Common myeloid progenitor, CD34-positive (primary cell): ENCODE data around the gene PTPRD.

Experiments used
- CTCF ChIA-PET: fragments of 350-600 bp; sonication (Branson Sonifier 250); formaldehyde crosslinking; loops from one replicate; lab custom pipeline; 2021; ENCODE audit warnings: antibody characterized with exemption; lab: Charles Lee
- POLR2A ChIA-PET: fragments of 350-600 bp; sonication (Branson Sonifier 250); formaldehyde crosslinking; loops from one replicate; lab custom pipeline; 2021; ENCODE audit warnings: antibody characterized with exemption; lab: Charles Lee
- DNase-seq, 3 donors: peaks; one replicate each; pipeline versions ENCODE4 v3.0.0 to v3.0.0-alpha.2; 2013
- H3K27ac ChIP-seq, 2 experiments: 1 replicate in 1 of 2; 2 replicates in 1 of 2; pipeline ENCODE4 v1.7.0; 2013; ENCODE audit warnings: inconsistent platforms in 2 of 2, low read length in 2 of 2, mild to moderate bottlenecking in 2 of 2, low read depth in 1 of 2, moderate library complexity in 1 of 2; ENCODE audit not compliant: severe bottlenecking in 2 of 2, insufficient read depth in 1 of 2, poor library complexity in 1 of 2
- H3K27me3 ChIP-seq, 5 experiments: replicated peaks in 2 of 5; 1 replicate in 3 of 5; 2 replicates in 2 of 5; pipeline versions ENCODE4 v1.6.1 to v1.7.0; 2013; ENCODE audit warnings: low read length in 4 of 5, mild to moderate bottlenecking in 2 of 5, moderate library complexity in 2 of 5, inconsistent platforms in 1 of 5; ENCODE audit not compliant: insufficient read depth in 5 of 5, control insufficient read depth in 4 of 5
- H3K36me3 ChIP-seq, 4 experiments: 1 replicate in 2 of 4; 2 replicates in 2 of 4; pipeline versions ENCODE4 v1.6.1 to v1.7.0; 2013; ENCODE audit warnings: low read length in 3 of 4, control low read depth in 1 of 4, mild to moderate bottlenecking in 1 of 4; ENCODE audit not compliant: control insufficient read depth in 4 of 4, insufficient read depth in 4 of 4
- H3K4me1 ChIP-seq, 4 experiments: 1 replicate in 3 of 4; 2 replicates in 1 of 4; pipeline versions ENCODE4 v1.6.1 to v1.7.1; 2013; ENCODE audit warnings: low read length in 3 of 4, mild to moderate bottlenecking in 3 of 4, control low read depth in 1 of 4, inconsistent platforms in 1 of 4, moderate library complexity in 1 of 4; ENCODE audit not compliant: control insufficient read depth in 4 of 4, insufficient read depth in 4 of 4; ENCODE audit errors: control extremely low read depth in 1 of 4
- H3K4me3 ChIP-seq, 7 experiments: 1 replicate in 4 of 7; 2 replicates in 3 of 7; pipeline versions ENCODE4 v1.5.1 to v1.7.0; 2013; ENCODE audit warnings: mild to moderate bottlenecking in 7 of 7, low read length in 6 of 7, moderate library complexity in 6 of 7, inconsistent platforms in 2 of 7, low read depth in 2 of 7, control low read depth in 1 of 7; ENCODE audit not compliant: insufficient read depth in 4 of 7, control insufficient read depth in 1 of 7; ENCODE audit errors: extremely low read depth in 1 of 7
- H3K9me3 ChIP-seq, 5 experiments: 1 replicate in 4 of 5; 2 replicates in 1 of 5; pipeline versions ENCODE4 v1.6.1 to v1.7.1; 2013; ENCODE audit warnings: low read length in 4 of 5, mild to moderate bottlenecking in 2 of 5, inconsistent platforms in 1 of 5, low read depth in 1 of 5, moderate library complexity in 1 of 5; ENCODE audit not compliant: control insufficient read depth in 4 of 5, insufficient read depth in 2 of 5; ENCODE audit errors: control extremely low read depth in 1 of 5
- WGBS: methylation state at CpG from one replicate; pipeline ENCODE4 v1.1.5; 2013; ENCODE audit not compliant: insufficient coverage; 5-methylcytosine and 5-hydroxymethylcytosine counted together

PTPRD gene

GRCh38 chr9:10232352-10232930, 380.4 kb downstream of the PTPRD start:
- no peak overlapping the region for H3K27ac ChIP-seq
- no peaks in the 10 kb centered on the region for H3K9me3 ChIP-seq
- no peaks in the 10 kb centered on the region for H3K36me3 ChIP-seq
- 86% methylated on average over 1 of the region's 3 CpGs for WGBS
- no peaks in the 10 kb centered on the region for H3K4me1 ChIP-seq
- CTCF ChIA-PET = interaction anchor here (1.1 kb wide), 1 partner anchor 37 kb away, joined by 3 read pairs; no protein-coding TSS in a partner anchor
- peak in 1 of 3 donors; percentile 5 for DNase-seq
- H3K4me3 ChIP-seq = no peak overlapping the region
- POLR2A ChIA-PET = no interaction called here
- H3K27me3 ChIP-seq = no peaks in the 10 kb centered on the region

GRCh38 chr9:10230512-10230911, 382.3 kb downstream of the PTPRD start:
- no CpG with 5 or more reads among the region's 2 CpGs for WGBS
- ChIA-PET CTCF (interaction anchor here (1.1 kb wide), 1 partner anchor 39 kb away, joined by 4 read pairs; no protein-coding TSS in a partner anchor), POLR2A (no interaction called here)
- Histone ChIP-seq H3K4me3 (no peak overlapping the region), H3K27ac (no peak overlapping the region), H3K27me3 (no peaks in the 10 kb centered on the region), H3K4me1 (no peaks in the 10 kb centered on the region), H3K36me3 (no peaks in the 10 kb centered on the region), H3K9me3 (no peaks in the 10 kb centered on the region)
- no peak for DNase-seq

DNA sequence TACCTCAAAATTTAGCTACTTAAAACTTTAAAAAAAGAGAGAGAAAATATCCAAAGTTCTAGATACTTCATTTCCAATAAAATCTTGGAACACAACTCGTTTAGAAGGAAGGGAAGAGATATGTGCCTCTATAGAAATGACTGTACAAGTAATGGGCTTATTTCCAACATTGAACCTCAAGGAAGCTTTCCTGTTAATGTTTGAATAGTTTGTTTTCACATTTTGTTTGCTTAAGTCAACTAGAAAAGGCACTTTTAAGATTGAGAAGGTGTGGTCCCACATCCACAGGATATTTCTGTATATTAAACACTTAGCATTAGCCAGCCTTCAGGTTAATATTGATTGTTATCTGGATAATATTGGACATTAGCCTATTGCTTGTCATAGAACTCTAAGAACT, 384.7 kb downstream of the PTPRD start:
- CTCF ChIA-PET = no interaction called here
- Histone ChIP-seq H3K36me3 (no peaks in the 10 kb centered on the region), H3K27ac (no peak overlapping the region), H3K9me3 (no peaks in the 10 kb centered on the region), H3K27me3 (no peaks in the 10 kb centered on the region), H3K4me3 (no peak overlapping the region), H3K4me1 (no peaks in the 10 kb centered on the region)
- DNase-seq = no peak
- no CpG with 5 or more reads among the region's 1 CpG for WGBS
- POLR2A ChIA-PET = no interaction called here

GRCh38 chr9:10226996-10227395, 385.8 kb downstream of the PTPRD start:
- WGBS = no CpG with 5 or more reads among the region's 4 CpGs
- H3K27ac ChIP-seq = no peak overlapping the region
- POLR2A ChIA-PET = no interaction called here

GRCh38 chr9:10212702-10213101, 400.1 kb downstream of the PTPRD start:
- Histone ChIP-seq H3K36me3 (no peaks in the 10 kb centered on the region), H3K9me3 (no peaks in the 10 kb centered on the region), H3K27ac (no peak overlapping the region), H3K4me3 (no peak overlapping the region), H3K4me1 (peaks cover 0 to 5% (median 0%) of the 10 kb centered on the region in 4 experiments), H3K27me3 (peaks cover 0 to 15% (median 0%) of the 10 kb centered on the region in 5 experiments)
- DNase-seq = no peak
- ChIA-PET CTCF (interaction anchor here (1.0 kb wide), 1 partner anchor 9 kb away, joined by 3 read pairs; no protein-coding TSS in a partner anchor), POLR2A (no interaction called here)
- 50% methylated on average over 2 of the region's 3 CpGs for whole genome bisulfite sequencing

More at GRCh38 chr9:10226996-10227395, 385.8 kb downstream of the PTPRD start:
- H3K9me3 ChIP-seq = no peaks in the 10 kb centered on the region
- no peaks in the 10 kb centered on the region for H3K27me3 ChIP-seq
- no peaks in the 10 kb centered on the region for H3K36me3 ChIP-seq
- no peaks in the 10 kb centered on the region for H3K4me1 ChIP-seq
- no peak overlapping the region for H3K4me3 ChIP-seq
- CTCF ChIA-PET = interaction anchor here (0.8 kb wide), 1 partner anchor 11 kb away, joined by 3 read pairs; no protein-coding TSS in a partner anchor
- no peak for DNase-seq

GRCh38 chr9:10208691-10209069, 404.1 kb downstream of the PTPRD start:
- ChIA-PET POLR2A (no interaction called here), CTCF (interaction anchor here (0.8 kb wide), 1 partner anchor 12 kb away, joined by 3 read pairs; no protein-coding TSS in a partner anchor)
- 86% methylated on average over 1 of the region's 3 CpGs for WGBS
- Histone ChIP-seq H3K9me3 (no peaks in the 10 kb centered on the region), H3K36me3 (no peaks in the 10 kb centered on the region), H3K27ac (no peak overlapping the region), H3K27me3 (peaks cover 0 to 15% (median 0%) of the 10 kb centered on the region in 5 experiments), H3K4me1 (peaks cover 0 to 5% (median 0%) of the 10 kb centered on the region in 4 experiments), H3K4me3 (peak overlapping the region in 2 of 7 experiments; percentile 10 to 17)
- DNase-seq = no peak

DNA sequence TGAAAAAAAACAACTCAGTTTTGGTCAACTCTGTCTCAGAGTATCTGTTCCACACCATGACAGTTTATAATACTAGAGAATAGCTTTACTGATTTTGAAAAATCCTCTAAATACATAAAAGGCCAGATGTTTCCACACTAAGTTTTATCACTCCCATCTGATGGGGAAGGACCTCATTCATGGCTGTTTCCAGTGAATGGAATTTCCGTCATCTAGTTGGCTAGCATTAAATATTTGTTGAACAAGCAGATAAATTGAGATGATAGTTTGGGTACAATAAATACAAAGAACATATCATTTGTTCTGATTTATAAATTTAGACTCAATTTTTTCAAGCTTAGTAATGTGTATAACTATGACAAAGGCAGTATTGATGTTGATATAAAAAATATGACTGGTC, 408.5 kb downstream of the PTPRD start:
- WGBS = 80% methylated on average over 1 of the region's 1 CpG
- Histone ChIP-seq H3K27me3 (peaks cover 0 to 6% (median 0%) of the 10 kb centered on the region in 5 experiments), H3K36me3 (no peaks in the 10 kb centered on the region), H3K4me3 (no peak overlapping the region), H3K4me1 (peaks cover 0 to 7% (median 5%) of the 10 kb centered on the region in 4 experiments), H3K27ac (no peak overlapping the region), H3K9me3 (no peaks in the 10 kb centered on the region)
- DNase-seq = no peak
- ChIA-PET CTCF (interaction anchor here (1.1 kb wide), 1 partner anchor 11 kb away, joined by 3 read pairs; no protein-coding TSS in a partner anchor), POLR2A (no interaction called here)
